IMR-90 (cell line): ENCODE results near the gene CYS1. TPM values are rescaled to one million over a fixed set of nuclear protein-coding genes. Genes with fewer than 3 reads are reported as not detected.
"Not testable (repeated sequence)": the region's sequence is repeated elsewhere in the genome, so short reads cannot be mapped to it uniquely, and the experiment has no call there.

Experiments
- ATAC-seq: fragments of 200-7000 bp; cut with Tn5 transposase; 2 replicates; pipeline ENCODE4 v1.9.1; 2020; ENCODE audit warnings: low read depth, mild to moderate bottlenecking, moderate library complexity
- BruUV-seq: library from RNA; stranded (reverse); fragments of 400-500 nt; replicated peaks from 2 replicates; lab custom pipeline; 2021; lab: Mats Ljungman, UMichigan
- CTCF ChIA-PET: fragments of 300-600 bp; formaldehyde crosslinking; extraction: SDS; loops from one replicate; lab custom pipeline; 2021; ENCODE audit warnings: antibody characterized with exemption; lab: Yijun Ruan, JAX
- POLR2A ChIA-PET: fragments of 300-600 bp; sonication (Branson Sonifier 250); formaldehyde crosslinking; loops from one replicate; lab custom pipeline; 2022; ENCODE audit warnings: antibody characterized with exemption; ENCODE audit not compliant: unreplicated experiment; lab: Charles Lee
- DNase-seq: peaks from one replicate; pipeline ENCODE4 v3.0.0; 2013
- H2AFZ ChIP-seq: replicated peaks from 2 replicates; pipeline ENCODE3; 2013; ENCODE audit warnings: low read length, mild to moderate bottlenecking; ENCODE audit not compliant: poor library complexity
- H2AK5ac ChIP-seq: 2 replicates; pipeline ENCODE4 v1.6.1; 2013; ENCODE audit warnings: low read depth, low read length, inconsistent platforms
- H2AK9ac ChIP-seq: replicated peaks from 2 replicates; pipeline ENCODE3; 2013; ENCODE audit warnings: mild to moderate bottlenecking, low read depth, low read length, moderate library complexity; ENCODE audit not compliant: poor library complexity
- H2BK120ac ChIP-seq: 2 replicates; pipeline ENCODE4 v1.6.1; 2013; ENCODE audit warnings: low read depth, low read length, inconsistent platforms
- H2BK15ac ChIP-seq: 3 replicates; pipeline ENCODE4 v1.6.1; 2013; ENCODE audit warnings: low read depth, low read length, inconsistent platforms
- H2BK20ac ChIP-seq: 2 replicates; pipeline ENCODE4 v1.6.1; 2013; ENCODE audit warnings: low read depth, mild to moderate bottlenecking, inconsistent platforms, low read length, moderate library complexity
- H2BK5ac ChIP-seq: 2 replicates; pipeline ENCODE4 v1.6.1; 2013; ENCODE audit warnings: mild to moderate bottlenecking, low read depth, low read length, inconsistent platforms; ENCODE audit not compliant: poor library complexity, severe bottlenecking
- H3K14ac ChIP-seq: replicated peaks from 2 replicates; pipeline ENCODE4 v1.6.1; 2013; ENCODE audit warnings: low read depth, low read length, inconsistent platforms
- H3K18ac ChIP-seq: 2 replicates; pipeline ENCODE4 v1.6.1; 2013; ENCODE audit warnings: low read depth, low read length, control low read depth
- H3K23ac ChIP-seq: 2 replicates; pipeline ENCODE4 v1.6.1; 2013; ENCODE audit warnings: low read depth, low read length, inconsistent platforms
- H3K27ac ChIP-seq: 2 replicates; pipeline ENCODE4 v1.5.1; 2013; ENCODE audit warnings: mild to moderate bottlenecking, control low read depth, low read length; ENCODE audit not compliant: insufficient read depth
- H3K27me3 ChIP-seq: 2 replicates; pipeline ENCODE4 v1.6.1; 2013; ENCODE audit warnings: low read length; ENCODE audit not compliant: control insufficient read depth, insufficient read depth
- H3K36me3 ChIP-seq: 2 replicates; pipeline ENCODE4 v1.6.1; 2013; ENCODE audit warnings: low read length, mixed read lengths; ENCODE audit not compliant: control insufficient read depth, insufficient read depth
- H3K4ac ChIP-seq: 2 replicates; pipeline ENCODE4 v1.6.1; 2013; ENCODE audit warnings: low read depth, low read length, inconsistent platforms
- H3K4me1 ChIP-seq: 2 replicates; pipeline ENCODE4 v1.6.1; 2013; ENCODE audit warnings: low read length, mixed read lengths; ENCODE audit not compliant: control insufficient read depth, insufficient read depth
- H3K4me2 ChIP-seq: 2 replicates; pipeline ENCODE4 v1.6.1; 2013; ENCODE audit warnings: low read depth, mild to moderate bottlenecking, control low read depth, low read length, moderate library complexity
- H3K4me3 ChIP-seq: 2 replicates; pipeline ENCODE4 v1.5.1; 2013; ENCODE audit warnings: low read depth, mild to moderate bottlenecking, control low read depth, low read length, moderate library complexity; ENCODE audit not compliant: insufficient read depth
- H3K56ac ChIP-seq: 2 replicates; pipeline ENCODE4 v1.6.1; 2013; ENCODE audit warnings: low read length, inconsistent platforms; ENCODE audit not compliant: insufficient read depth; ENCODE audit errors: extremely low read depth
- H3K79me1 ChIP-seq, 2 experiments: 2 replicates each; pipeline ENCODE4 v1.6.1; 2013; ENCODE audit warnings: low read length in 2 of 2, inconsistent platforms in 1 of 2, low read depth in 1 of 2
- H3K9ac ChIP-seq: 2 replicates; pipeline ENCODE4 v1.6.1; 2013; ENCODE audit warnings: low read depth, low read length, control low read depth
- H3K9me1 ChIP-seq: 2 replicates; pipeline ENCODE4 v1.6.1; 2013; ENCODE audit warnings: low read length, inconsistent platforms; ENCODE audit not compliant: insufficient read depth
- H3K9me3 ChIP-seq: 2 replicates; pipeline ENCODE4 v1.6.1; 2013; ENCODE audit warnings: low read length; ENCODE audit not compliant: control insufficient read depth, insufficient read depth
- H4K20me1 ChIP-seq: 2 replicates; pipeline ENCODE4 v1.6.1; 2013; ENCODE audit warnings: low read length, inconsistent platforms; ENCODE audit not compliant: insufficient read depth
- H4K5ac ChIP-seq: 2 replicates; pipeline ENCODE4 v1.6.1; 2013; ENCODE audit warnings: mild to moderate bottlenecking, low read depth, low read length, control low read depth
- H4K8ac ChIP-seq, 2 experiments: 2 replicates each; pipeline ENCODE4 v1.6.1; 2013; ENCODE audit warnings: low read depth in 2 of 2, low read length in 2 of 2, control low read depth in 1 of 2, inconsistent platforms in 1 of 2
- H4K91ac ChIP-seq: 2 replicates; pipeline ENCODE4 v1.6.1; 2013; ENCODE audit warnings: low read depth, low read length, inconsistent platforms; ENCODE audit not compliant: insufficient read depth
- whole genome bisulfite sequencing, 2 experiments: methylation state at CpG; one replicate each; pipeline versions ENCODE4 v1.1.5 to v1.1.7; 2013; ENCODE audit warnings: missing lambda C conversion rate in 2 of 2; ENCODE audit not compliant: insufficient read length in 1 of 2; ENCODE audit errors: extremely low coverage in 2 of 2; 5-methylcytosine and 5-hydroxymethylcytosine counted together
- dilution Hi-C: fragments of 300-500 bp; cut with HindIII; formaldehyde crosslinking; loops from one replicate; pipeline ENCODE4 v1.14.3; 2018; ENCODE audit warnings: low sequenced_read_pairs; ENCODE audit not compliant: unreplicated experiment
- in situ Hi-C: fragments of 300-500 bp; cut with MboI; formaldehyde crosslinking; loops from 3 replicates; pipeline ENCODE4 v1.14.3; 2019; ENCODE audit warnings: low sequenced_read_pairs, inconsistent platforms, mixed read lengths
- intact Hi-C: fragments of 100-400 bp; cut with micrococcal nuclease; formaldehyde crosslinking; loops from 2 replicates; pipeline ENCODE4 v1.10.0; 2022
- polyA plus RNA-seq, 3 experiments: library from polyadenylated mRNA; depleted of rRNA; stranded (reverse); fragments of >200 nt; gene quantifications; 2 replicates each; pipeline ENCODE4 v1.2.3, GENCODE V29; 2012; ENCODE audit warnings: low replicate concordance in 1 of 3
- total RNA-seq: library from RNA; depleted of rRNA; stranded (reverse); fragments of >200 nt; gene quantifications from 2 replicates; pipeline ENCODE4 v1.2.3, GENCODE V29; 2012

Gene CYS1
- total and polyA plus RNA-seq, 2 of the 4 experiments (the other 2 are of a cell fraction) = under 0.01 to 0.12 TPM

DNA sequence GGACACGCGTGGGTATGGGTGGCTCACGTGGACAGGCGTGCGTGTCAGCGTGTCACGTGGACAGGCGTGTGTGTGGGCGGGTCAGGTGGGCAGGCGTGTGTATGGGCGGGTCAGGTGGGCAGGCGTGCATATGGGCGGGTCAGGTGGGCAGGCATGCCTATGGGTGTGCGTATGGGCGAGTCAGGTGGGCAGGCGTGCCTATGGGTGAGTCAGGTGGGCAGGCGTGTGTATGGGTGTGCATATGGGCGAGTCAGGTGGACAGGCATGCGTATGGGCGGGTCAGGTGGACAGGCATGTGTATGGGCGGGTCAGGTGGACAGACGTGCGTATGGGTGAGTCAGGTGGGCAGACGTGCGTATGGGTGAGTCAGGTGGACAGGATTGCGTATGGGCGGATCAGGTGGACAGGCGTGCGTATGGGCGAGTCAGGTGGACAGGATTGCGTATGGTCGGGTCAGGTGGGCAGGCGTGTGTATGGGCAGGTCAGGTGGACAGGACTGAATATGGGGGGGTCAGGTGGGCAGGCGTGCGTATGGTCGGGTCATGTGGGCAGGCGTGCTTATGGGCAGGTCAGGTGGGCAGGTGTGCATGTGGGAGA lies 67.7 kb downstream of the CYS1 start:
- H2BK15ac ChIP-seq, H2BK120ac ChIP-seq, H4K20me1 ChIP-seq, H3K9ac ChIP-seq, H3K23ac ChIP-seq, DNase-seq, H4K91ac ChIP-seq, H3K9me3 ChIP-seq, H2BK20ac ChIP-seq, H3K4me2 ChIP-seq, in situ Hi-C loops, intact Hi-C loops, BruUV-seq, H3K4ac ChIP-seq, POLR2A ChIA-PET, H2AFZ ChIP-seq, H4K5ac ChIP-seq, H3K9me1 ChIP-seq, H3K27me3 ChIP-seq, H2AK9ac ChIP-seq, H2AK5ac ChIP-seq, H3K36me3 ChIP-seq, H3K4me3 ChIP-seq, H2BK5ac ChIP-seq, H3K79me1 ChIP-seq, H3K27ac ChIP-seq, ATAC-seq, H3K18ac ChIP-seq, H3K56ac ChIP-seq, dilution Hi-C loops, H3K14ac ChIP-seq, CTCF ChIA-PET, H4K8ac ChIP-seq: not testable (repeated sequence)
- H3K4me1 ChIP-seq = peaks cover 24% of the 10 kb centered on the region
- WGBS, 2 experiments = 92% methylated on average over 12 of the region's 37 CpGs; no CpG with 5 or more reads in 1 of the 2 experiments

DNA sequence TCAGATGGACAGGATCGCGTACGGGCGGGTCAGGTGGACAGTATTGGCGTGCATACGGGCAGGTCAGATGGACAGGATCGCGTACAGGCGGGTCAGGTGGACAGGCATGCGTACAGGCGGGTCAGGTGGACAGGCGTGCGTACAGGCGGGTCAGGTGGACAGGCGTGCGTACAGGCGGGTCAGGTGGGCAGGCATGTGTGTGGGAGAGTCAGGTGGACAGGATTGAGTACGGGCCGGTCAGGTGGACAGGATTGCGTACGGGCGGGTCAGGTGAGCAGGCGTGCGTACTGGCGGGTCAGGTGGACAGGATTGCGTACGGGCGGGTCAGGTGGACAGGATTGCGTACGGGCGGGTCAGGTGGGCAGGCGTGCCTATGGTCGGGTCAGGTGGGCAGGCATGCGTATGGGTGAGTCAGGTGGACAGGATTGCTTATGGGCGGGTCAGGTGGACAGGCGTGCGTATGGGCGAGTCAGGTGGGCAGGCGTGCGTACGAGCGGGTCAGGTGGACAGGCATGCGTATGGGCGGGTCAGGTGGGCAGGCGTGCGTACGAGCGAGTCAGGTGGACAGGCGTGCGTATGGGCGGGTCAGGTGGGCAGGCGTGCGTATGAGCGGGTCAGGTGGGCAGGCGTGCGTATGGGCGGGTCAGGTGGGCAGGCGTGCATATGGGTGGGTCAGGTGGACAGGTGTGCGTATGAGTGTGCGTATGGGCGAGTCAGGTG lies 68.4 kb downstream of the CYS1 start:
- H3K14ac ChIP-seq, H4K20me1 ChIP-seq, intact Hi-C loops, H2AK9ac ChIP-seq, H3K56ac ChIP-seq, in situ Hi-C loops, H2BK5ac ChIP-seq, H3K4me3 ChIP-seq, H4K5ac ChIP-seq, H2BK120ac ChIP-seq, ATAC-seq, H2AFZ ChIP-seq, H2BK20ac ChIP-seq, DNase-seq, H3K9me1 ChIP-seq, H3K18ac ChIP-seq, dilution Hi-C loops, H2BK15ac ChIP-seq, CTCF ChIA-PET, H3K36me3 ChIP-seq, H3K4ac ChIP-seq, BruUV-seq, H3K27ac ChIP-seq, H3K9ac ChIP-seq, H3K23ac ChIP-seq, POLR2A ChIA-PET, H3K79me1 ChIP-seq, H3K4me2 ChIP-seq, H3K27me3 ChIP-seq, H4K91ac ChIP-seq, H4K8ac ChIP-seq, H3K9me3 ChIP-seq: not testable (repeated sequence)
- Histone ChIP-seq H3K4me1 (peaks cover 28% of the 10 kb centered on the region), H2AK5ac (peak overlapping the region; percentile 3; the same call in 1 of the 2 replicates)
- WGBS, 2 experiments = 96% methylated on average over 26 of the region's 61 CpGs; no CpG with 5 or more reads in 1 of the 2 experiments
